K562 (cell line): ENCODE results near the gene AGFG1. TPM values are rescaled to one million over a fixed set of nuclear protein-coding genes. Genes with fewer than 3 reads are reported as not detected.

Source experiments
- ATAC-seq: fragments of 200-7000 bp; cut with Tn5 transposase; 3 replicates; pipeline ENCODE4 v1.9.1; 2020; ENCODE audit warnings: moderate library complexity
- BruUV-seq: library from RNA; stranded (reverse); fragments of 400-500 nt; replicated peaks from 2 replicates; lab custom pipeline; 2021; lab: Mats Ljungman, UMichigan
- CTCF ChIA-PET: fragments of 300-600 bp; formaldehyde crosslinking; extraction: SDS; loops from one replicate; lab custom pipeline; 2021; ENCODE audit warnings: low intra/inter-chr PET ratio; lab: Yijun Ruan, JAX
- POLR2A ChIA-PET: fragments of 300-600, 350-650 bp; sonication (Branson Sonifier 250); formaldehyde crosslinking; extraction: SDS; loops from one replicate; lab custom pipeline; 2021; ENCODE audit warnings: antibody characterized with exemption, inconsistent platforms; lab: Yijun Ruan, JAX
- DNase-seq, 4 experiments: peaks; one replicate each; pipeline versions ENCODE4 v3.0.0 to v3.0.0-alpha.2; 2011 to 2018; ENCODE audit warnings: low spot score in 3 of 4, mixed read lengths in 3 of 4; ENCODE audit errors: extremely low read depth in 1 of 4
- FAIRE-seq: peaks from 2 replicates; lab custom pipeline; 2011; peaks lifted over from hg19 to GRCh38; lab: Jason Lieb, UNC
- H2AFZ ChIP-seq: 2 replicates; pipeline ENCODE4 v1.6.0; 2011; ENCODE audit warnings: low read depth, low read length, control low read depth, inconsistent platforms
- H3K27ac ChIP-seq: fragments of 200-600 bp; 3 replicates; pipeline ENCODE4 v1.8.0; 2011; ENCODE audit warnings: low read depth, mild to moderate bottlenecking, control low read depth, inconsistent platforms, low read length, moderate library complexity, mixed read lengths; ENCODE audit errors: extremely low read depth
- H3K27me3 ChIP-seq, 2 experiments: fragments of 300-600 bp in 1 of 2; 2 replicates in 1 of 2; 3 replicates in 1 of 2; pipeline versions ENCODE4 v1.6.0 to v1.8.0; 2011; ENCODE audit warnings: inconsistent platforms in 2 of 2, low read length in 2 of 2, mild to moderate bottlenecking in 1 of 2, mixed read lengths in 1 of 2, moderate library complexity in 1 of 2; ENCODE audit not compliant: control insufficient read depth in 2 of 2, insufficient read depth in 2 of 2
- H3K36me3 ChIP-seq: fragments of 300-600 bp; 3 replicates; pipeline ENCODE4 v1.8.0; 2011; ENCODE audit warnings: mild to moderate bottlenecking, low read length, inconsistent platforms; ENCODE audit not compliant: control insufficient read depth, insufficient read depth
- H3K4me1 ChIP-seq, 2 experiments: fragments of 200-600 bp in 1 of 2; replicated peaks in 1 of 2; 2 replicates in 1 of 2; 3 replicates in 1 of 2; pipeline versions ENCODE4 v1.5.1 to v1.8.0; 2011; ENCODE audit warnings: inconsistent platforms in 2 of 2, low read length in 2 of 2, mild to moderate bottlenecking in 1 of 2, mixed read lengths in 1 of 2, moderate library complexity in 1 of 2; ENCODE audit not compliant: control insufficient read depth in 2 of 2, insufficient read depth in 2 of 2
- H3K4me2 ChIP-seq: 2 replicates; pipeline ENCODE4 v1.6.1; 2011; ENCODE audit warnings: low read length, control low read depth, inconsistent platforms, mixed read lengths; ENCODE audit not compliant: insufficient read depth
- H3K4me3 ChIP-seq: fragments of 200-600 bp; sonication (generic), shearing (Covaris generic); 2 replicates; pipeline ENCODE4 v1.5.1; 2016; ENCODE audit warnings: control low read depth, inconsistent platforms
- H3K79me2 ChIP-seq: fragments of 200-600 bp; 3 replicates; pipeline ENCODE4 v1.8.0; 2011; ENCODE audit warnings: low read length, inconsistent platforms; ENCODE audit not compliant: control insufficient read depth, insufficient read depth
- H3K9ac ChIP-seq, 2 experiments: 2 replicates each; pipeline versions ENCODE4 v1.6.0 to v1.6.1; 2011; ENCODE audit warnings: low read depth in 2 of 2, low read length in 2 of 2, control low read depth in 1 of 2, inconsistent platforms in 1 of 2, mild to moderate bottlenecking in 1 of 2, mixed read lengths in 1 of 2; ENCODE audit not compliant: insufficient read depth in 1 of 2
- H3K9me1 ChIP-seq: one replicate; pipeline ENCODE4 v1.6.0; 2011; ENCODE audit warnings: inconsistent platforms, mild to moderate bottlenecking, low read length, moderate library complexity; ENCODE audit not compliant: control insufficient read depth, insufficient read depth
- H3K9me3 ChIP-seq: replicated peaks from 2 replicates; pipeline ENCODE4 v1.5.1; 2011; ENCODE audit warnings: low read depth, low read length, inconsistent platforms; ENCODE audit not compliant: control insufficient read depth, insufficient read depth
- H4K20me1 ChIP-seq: replicated peaks from 2 replicates; pipeline ENCODE4 v1.6.1; 2011; ENCODE audit warnings: low read length, inconsistent platforms, mixed read lengths; ENCODE audit not compliant: control insufficient read depth, insufficient read depth
- CTCF ChIP-seq, 3 experiments: IDR thresholded peaks in 2 of 3; conservative IDR thresholded peaks in 1 of 3; 2 replicates each; pipeline ENCODE4 v1.5.1; 2011 to 2012; ENCODE audit warnings: low read length in 3 of 3, mild to moderate bottlenecking in 3 of 3, control low read depth in 2 of 3, improper control_type of control experiment in 1 of 3, inconsistent platforms in 1 of 3, low read depth in 1 of 3, mixed read lengths in 1 of 3, moderate library complexity in 1 of 3; ENCODE audit not compliant: insufficient read depth in 2 of 3
- HMGN3 ChIP-seq: IDR thresholded peaks from 2 replicates; pipeline ENCODE4 v1.6.1; 2011; ENCODE audit warnings: borderline replicate concordance, low read depth, mild to moderate bottlenecking, mixed read lengths, low read length; ENCODE audit not compliant: insufficient read length; ENCODE audit errors: extremely low read depth
- KAT2B ChIP-seq: IDR thresholded peaks from one replicate; pipeline ENCODE4 v1.6.1; 2012; ENCODE audit warnings: low read depth, mild to moderate bottlenecking, control low read depth, inconsistent platforms, low read length, moderate library complexity
- KLF13 ChIP-seq: fragments of 450-650 bp; IDR thresholded peaks from 2 replicates; pipeline ENCODE4 v1.6.1; 2016; ENCODE audit warnings: missing genetic modification characterization, low read depth, mild to moderate bottlenecking, missing compliant biosample characterization, moderate library complexity, borderline replicate concordance
- MCM7 ChIP-seq, 2 experiments: fragments of 450-650 bp; IDR thresholded peaks; 2 replicates each; pipeline ENCODE4 v1.6.1; 2016 to 2018
- U2AF2 ChIP-seq: fragments of 200-400 bp; formaldehyde crosslinking; optimal IDR thresholded peaks from 2 replicates; pipeline ENCODE3; 2017; ENCODE audit warnings: low read depth, mild to moderate bottlenecking, low read length
- USF1 ChIP-seq: sonication (generic); formaldehyde crosslinking; IDR thresholded peaks from 2 replicates; pipeline ENCODE4 v1.9.0; 2022; ENCODE audit warnings: mild to moderate bottlenecking, missing genetic modification reagents
- ZNF75A ChIP-seq: fragments of 450-650 bp; formaldehyde crosslinking; IDR thresholded peaks from 2 replicates; pipeline ENCODE4 v1.4.0; 2020; ENCODE audit warnings: mild to moderate bottlenecking
- WGBS: fragments of 100-300 bp; shearing (Covaris generic); methylation state at CpG from one replicate; pipeline ENCODE4 v1.1.6; 2016; ENCODE audit warnings: low coverage, mixed read lengths; ENCODE audit not compliant: insufficient coverage; ENCODE audit errors: missing lambda C conversion rate; 5-methylcytosine and 5-hydroxymethylcytosine counted together
- in situ Hi-C: fragments of 300-500 bp; cut with MboI; formaldehyde crosslinking; loops from 4 replicates; pipeline ENCODE4 v1.15.0; 2018; ENCODE audit warnings: inconsistent platforms, mixed read lengths
- intact Hi-C: fragments of 100-400 bp; cut with micrococcal nuclease; formaldehyde crosslinking; loops from 2 replicates; pipeline ENCODE4 v1.14.2; 2022
- polyA plus RNA-seq, 8 experiments: library from polyadenylated mRNA; depleted of rRNA in 4 of 8; stranded (reverse) in 5 of 8; unstranded in 3 of 8; fragments of >200 nt; fragmentation: Nextera tagmentation in 2 of 8; fragmentation: Illumina TruSeq in 1 of 8; extraction: Ambion mirVana in 2 of 8; extraction: Trizol in 1 of 8; gene quantifications; 2 replicates each; pipeline versions ENCODE4 v1.2.1 to v1.2.3, GENCODE V29; 2011 to 2014; ENCODE audit warnings: inconsistent platforms in 1 of 8, missing spikeins in 1 of 8
- total RNA-seq, 7 experiments: library from RNA; depleted of rRNA in 6 of 7; stranded (reverse); fragments of >200 nt in 6 of 7; fragmentation: Illumina TruSeq in 2 of 7; extraction: Trizol in 2 of 7; gene quantifications; 2 replicates each; pipeline versions ENCODE4 v1.2.1 to v1.2.3, GENCODE V29; 2011 to 2021; ENCODE audit warnings: low replicate concordance in 1 of 7

Gene AGFG1
- total and polyA plus RNA-seq, 9 of the 15 experiments (the other 6 are each of a cell fraction or from before 2014, with no cell fraction given), result 11.2 to 97.5 (median 36.0) TPM

DNA sequence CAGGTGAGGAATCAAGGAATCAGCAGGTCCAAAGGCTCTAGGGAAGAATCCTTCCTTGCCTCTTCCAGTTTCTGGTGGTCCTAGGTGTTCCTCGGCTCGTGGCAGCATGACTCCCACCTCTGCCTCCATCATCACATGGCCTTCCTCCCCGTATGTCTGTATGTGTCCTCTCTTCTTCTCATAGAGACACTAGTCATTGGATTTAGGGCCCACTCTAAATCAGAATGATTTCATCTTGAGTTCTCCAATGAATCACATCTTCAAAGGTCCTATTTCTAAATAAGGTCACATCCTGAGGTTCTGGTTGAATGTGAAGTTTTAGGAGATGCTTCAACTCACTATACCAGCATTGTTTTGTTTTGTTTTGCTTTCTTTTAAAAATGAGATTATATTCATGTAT is 11.1 kb upstream of the AGFG1 start:
- no peak for ATAC-seq

GRCh38 chr2:227461811-227462461 is 10.0 kb upstream of the AGFG1 start:
- Histone ChIP-seq H3K9ac (no peak overlapping the region), H3K9me1 (no peaks in the 10 kb centered on the region), H3K9me3 (no peaks in the 10 kb centered on the region), H3K79me2 (no peaks in the 10 kb centered on the region), H4K20me1 (no peaks in the 10 kb centered on the region), H3K27ac (no peak overlapping the region), H3K4me1 (peaks cover 24 to 26% of the 10 kb centered on the region in 2 experiments), H3K27me3 (no peaks in the 10 kb centered on the region), H3K36me3 (no peaks in the 10 kb centered on the region), H2AFZ (0 out of 2 replicates have a peak overlapping the region, but pooled peaks have one; percentile 20), H3K4me3 (no peak overlapping the region), H3K4me2 (no peak overlapping the region)
- FAIRE-seq, result no peak
- in situ Hi-C loops (no loop called here), intact Hi-C loops (no loop called here)
- 79% methylated on average over 4 of the region's 4 CpGs for WGBS
- ChIA-PET POLR2A (no interaction called here), CTCF (no interaction called here)
- no peak for DNase-seq
- TF ChIP-seq HMGN3 (no peak), CTCF (IDR thresholded peaks at IDR 0.05 in 2 of 3, conservative IDR thresholded peaks at IDR 0.05 in 1 of 3; ENCODE audit: insufficient read depth in 2 of 3, low read depth in 1 of 3, low read length in 3 of 3) (no peak), ZNF75A (CRISPR knock-in tag) (no peak), MCM7 (IDR thresholded peaks at IDR 0.05) (no peak), KLF13 (tag) (no peak), U2AF2 (no peak)
- BruUV-seq, result no TSS peak
- ATAC-seq, result no peak

More for the DNA sequence above, 11.1 kb upstream of the AGFG1 start:
- in situ Hi-C loops, result no loop called here
- Histone ChIP-seq H2AFZ (no peak overlapping the region), H3K27ac (no peak overlapping the region), H3K4me1 (peaks cover 15 to 17% of the 10 kb centered on the region in 2 experiments), H3K79me2 (no peaks in the 10 kb centered on the region), H3K9me3 (no peaks in the 10 kb centered on the region), H4K20me1 (no peaks in the 10 kb centered on the region), H3K9ac (no peak overlapping the region), H3K36me3 (no peaks in the 10 kb centered on the region), H3K4me2 (no peak overlapping the region), H3K4me3 (no peak overlapping the region), H3K9me1 (no peaks in the 10 kb centered on the region), H3K27me3 (no peaks in the 10 kb centered on the region)
- DNase-seq, result no peak
- POLR2A ChIA-PET, result interaction anchor here (1.4 kb wide), 1 partner anchor 10 kb away, joined by 3 read pairs; no protein-coding TSS in a partner anchor
- FAIRE-seq, result no peak
- 50% methylated on average over 1 of the region's 3 CpGs for WGBS
- intact Hi-C loops, result no loop called here
- BruUV-seq, result no TSS peak
- CTCF ChIA-PET, result no interaction called here
- no peak for TF ChIP-seq KAT2B
- TF ChIP-seq USF1 (CRISPR knock-in tag), result no peak
- TF ChIP-seq, all 486 proteins: peak for 0
